HG03064 (cell line): ENCODE data around the gene PCDHA8.
"Not testable (repeated sequence)": the region's sequence is repeated elsewhere in the genome, so short reads cannot be mapped to it uniquely, and the experiment has no call there.

Experiments
- ATAC-seq: cut with Tn5 transposase; IDR thresholded peaks from one replicate; pipeline ENCODE4 v1.9.1; 2021; ENCODE audit warnings: low read depth; ENCODE audit not compliant: unreplicated experiment

The PCDHA8 gene, protein sequence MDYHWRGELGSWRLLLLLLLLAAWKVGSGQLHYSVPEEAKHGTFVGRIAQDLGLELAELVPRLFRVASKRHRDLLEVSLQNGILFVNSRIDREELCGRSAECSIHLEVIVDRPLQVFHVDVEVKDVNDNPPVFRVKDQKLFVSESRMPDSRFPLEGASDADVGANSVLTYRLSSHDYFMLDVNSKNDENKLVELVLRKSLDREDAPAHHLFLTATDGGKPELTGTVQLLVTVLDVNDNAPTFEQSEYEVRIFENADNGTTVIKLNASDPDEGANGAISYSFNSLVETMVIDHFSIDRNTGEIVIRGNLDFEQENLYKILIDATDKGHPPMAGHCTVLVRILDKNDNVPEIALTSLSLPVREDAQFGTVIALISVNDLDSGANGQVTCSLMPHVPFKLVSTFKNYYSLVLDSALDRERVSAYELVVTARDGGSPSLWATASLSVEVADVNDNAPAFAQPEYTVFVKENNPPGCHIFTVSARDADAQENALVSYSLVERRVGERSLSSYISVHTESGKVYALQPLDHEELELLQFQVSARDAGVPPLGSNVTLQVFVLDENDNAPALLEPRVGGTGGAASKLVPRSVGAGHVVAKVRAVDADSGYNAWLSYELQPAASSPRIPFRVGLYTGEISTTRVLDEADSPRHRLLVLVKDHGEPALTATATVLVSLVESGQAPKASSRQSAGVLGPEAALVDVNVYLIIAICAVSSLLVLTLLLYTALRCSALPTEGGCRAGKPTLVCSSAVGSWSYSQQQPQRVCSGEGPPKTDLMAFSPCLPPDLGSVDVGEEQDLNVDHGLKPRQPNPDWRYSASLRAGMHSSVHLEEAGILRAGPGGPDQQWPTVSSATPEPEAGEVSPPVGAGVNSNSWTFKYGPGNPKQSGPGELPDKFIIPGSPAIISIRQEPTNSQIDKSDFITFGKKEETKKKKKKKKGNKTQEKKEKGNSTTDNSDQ

DNA sequence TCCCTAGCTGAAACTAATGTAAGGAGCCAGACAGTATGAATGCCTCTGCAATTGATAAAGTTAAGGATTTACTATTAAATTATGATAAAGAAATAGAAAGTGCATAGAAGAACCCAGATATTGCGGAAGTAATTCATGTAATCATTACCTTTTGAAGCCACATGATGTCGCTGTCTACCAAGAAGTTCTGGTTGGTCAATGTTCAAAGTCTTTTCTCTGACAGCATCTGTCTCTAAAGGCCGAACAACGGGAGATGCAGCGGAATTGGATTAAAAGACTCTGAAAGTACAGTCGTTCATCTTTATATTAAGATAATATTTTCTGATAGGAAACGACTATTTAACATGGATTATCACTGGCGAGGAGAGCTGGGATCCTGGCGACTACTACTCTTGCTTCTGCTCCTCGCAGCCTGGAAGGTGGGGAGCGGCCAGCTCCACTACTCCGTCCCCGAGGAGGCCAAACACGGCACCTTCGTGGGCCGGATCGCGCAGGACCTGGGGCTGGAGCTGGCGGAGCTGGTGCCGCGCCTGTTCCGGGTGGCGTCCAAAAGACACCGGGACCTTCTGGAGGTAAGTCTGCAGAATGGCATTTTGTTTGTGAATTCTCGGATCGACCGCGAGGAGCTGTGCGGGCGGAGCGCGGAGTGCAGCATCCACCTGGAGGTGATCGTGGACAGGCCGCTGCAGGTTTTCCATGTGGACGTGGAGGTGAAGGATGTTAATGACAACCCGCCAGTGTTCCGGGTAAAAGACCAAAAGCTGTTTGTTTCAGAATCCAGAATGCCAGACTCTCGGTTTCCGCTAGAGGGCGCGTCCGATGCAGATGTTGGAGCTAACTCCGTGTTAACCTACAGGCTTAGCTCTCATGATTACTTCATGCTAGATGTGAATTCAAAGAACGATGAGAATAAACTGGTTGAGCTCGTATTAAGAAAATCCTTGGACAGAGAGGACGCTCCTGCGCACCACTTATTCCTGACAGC lies at the start of gene PCDHA8:
PCDHA8 (plus strand) TSS at position 210 of the 985 bp plus-strand sequence; CDS start at position 345, 135 bp downstream.
- ATAC-seq = no peak

DNA sequence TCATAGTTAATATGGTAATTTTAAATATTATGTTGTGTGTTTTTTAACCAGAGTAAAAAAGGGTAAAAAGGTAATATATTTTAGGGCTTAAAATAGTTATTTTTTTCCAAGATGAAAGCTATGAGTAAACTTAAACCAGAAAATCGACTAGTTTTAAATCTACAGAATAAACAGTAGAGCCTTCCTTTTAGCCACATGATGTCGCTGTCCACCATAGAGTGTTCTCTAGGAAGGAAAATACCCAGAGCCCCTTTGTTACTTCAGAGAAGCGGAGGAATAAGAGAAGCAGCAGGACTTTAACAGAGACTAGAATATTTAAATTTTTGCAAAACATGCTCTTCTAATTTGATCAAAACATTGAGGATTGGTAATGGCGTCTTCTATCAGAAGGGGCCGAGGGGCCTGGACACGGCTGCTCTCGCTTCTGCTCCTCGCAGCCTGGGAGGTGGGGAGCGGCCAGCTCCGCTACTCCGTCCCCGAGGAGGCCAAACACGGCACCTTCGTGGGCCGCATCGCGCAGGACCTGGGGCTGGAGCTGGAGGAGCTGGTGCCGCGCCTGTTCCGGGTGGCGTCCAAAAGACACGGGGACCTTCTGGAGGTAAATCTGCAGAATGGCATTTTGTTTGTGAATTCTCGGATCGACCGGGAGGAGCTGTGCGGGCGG lies 46.3 kb upstream of the PCDHA8 start, which contains the start of gene PCDHA2:
PCDHA2 (plus strand) TSS at position 258 of the 664 bp plus-strand sequence.
- no peak for ATAC-seq

DNA sequence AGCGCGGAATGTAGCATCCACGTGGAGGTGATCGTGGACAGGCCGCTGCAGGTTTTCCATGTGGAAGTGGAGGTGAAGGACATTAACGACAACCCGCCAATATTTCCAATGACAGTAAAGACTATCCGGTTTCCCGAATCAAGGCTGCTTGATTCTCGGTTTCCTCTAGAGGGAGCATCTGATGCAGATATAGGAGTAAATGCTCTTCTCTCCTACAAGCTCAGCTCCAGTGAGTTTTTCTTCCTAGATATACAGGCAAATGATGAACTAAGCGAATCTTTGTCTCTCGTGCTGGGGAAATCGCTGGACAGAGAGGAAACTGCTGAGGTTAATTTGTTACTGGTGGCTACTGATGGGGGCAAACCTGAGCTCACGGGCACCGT lies 45.7 kb upstream of the PCDHA8 start:
- no peak for ATAC-seq

DNA sequence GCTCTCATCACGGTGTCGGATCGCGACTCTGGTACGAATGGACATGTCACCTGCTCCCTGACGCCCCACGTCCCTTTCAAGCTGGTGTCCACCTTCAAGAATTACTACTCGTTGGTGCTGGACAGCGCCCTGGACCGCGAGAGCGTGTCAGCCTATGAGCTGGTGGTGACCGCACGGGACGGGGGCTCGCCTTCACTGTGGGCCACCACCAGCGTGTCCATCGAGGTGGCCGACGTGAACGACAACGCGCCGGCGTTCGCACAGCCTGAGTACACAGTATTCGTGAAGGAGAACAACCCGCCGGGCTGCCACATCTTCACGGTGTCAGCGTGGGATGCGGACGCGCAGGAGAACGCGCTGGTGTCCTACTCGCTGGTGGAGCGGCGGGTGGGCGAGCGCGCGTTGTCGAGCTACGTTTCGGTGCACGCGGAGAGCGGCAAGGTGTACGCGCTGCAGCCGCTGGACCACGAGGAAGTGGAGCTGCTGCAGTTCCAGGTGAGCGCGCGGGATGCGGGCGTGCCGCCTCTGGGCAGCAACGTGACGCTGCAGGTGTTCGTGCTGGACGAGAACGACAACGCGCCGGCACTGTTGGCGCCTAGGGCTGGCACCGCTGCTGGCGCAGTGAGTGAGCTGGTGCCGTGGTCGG lies 44.8 kb upstream of the PCDHA8 start:
- ATAC-seq = not testable (repeated sequence)

DNA sequence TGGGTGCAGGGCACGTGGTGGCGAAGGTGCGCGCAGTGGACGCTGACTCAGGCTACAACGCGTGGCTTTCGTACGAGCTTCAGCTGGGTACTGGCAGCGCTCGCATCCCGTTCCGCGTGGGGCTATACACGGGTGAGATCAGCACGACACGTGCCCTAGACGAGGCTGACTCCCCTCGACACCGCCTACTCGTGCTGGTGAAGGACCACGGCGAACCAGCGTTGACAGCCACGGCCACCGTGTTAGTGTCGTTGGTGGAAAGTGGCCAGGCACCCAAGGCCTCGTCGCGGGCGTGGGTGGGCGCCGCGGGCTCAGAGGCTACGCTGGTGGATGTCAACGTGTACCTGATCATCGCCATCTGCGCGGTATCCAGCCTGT lies 44.3 kb upstream of the PCDHA8 start:
- no peak for ATAC-seq

DNA sequence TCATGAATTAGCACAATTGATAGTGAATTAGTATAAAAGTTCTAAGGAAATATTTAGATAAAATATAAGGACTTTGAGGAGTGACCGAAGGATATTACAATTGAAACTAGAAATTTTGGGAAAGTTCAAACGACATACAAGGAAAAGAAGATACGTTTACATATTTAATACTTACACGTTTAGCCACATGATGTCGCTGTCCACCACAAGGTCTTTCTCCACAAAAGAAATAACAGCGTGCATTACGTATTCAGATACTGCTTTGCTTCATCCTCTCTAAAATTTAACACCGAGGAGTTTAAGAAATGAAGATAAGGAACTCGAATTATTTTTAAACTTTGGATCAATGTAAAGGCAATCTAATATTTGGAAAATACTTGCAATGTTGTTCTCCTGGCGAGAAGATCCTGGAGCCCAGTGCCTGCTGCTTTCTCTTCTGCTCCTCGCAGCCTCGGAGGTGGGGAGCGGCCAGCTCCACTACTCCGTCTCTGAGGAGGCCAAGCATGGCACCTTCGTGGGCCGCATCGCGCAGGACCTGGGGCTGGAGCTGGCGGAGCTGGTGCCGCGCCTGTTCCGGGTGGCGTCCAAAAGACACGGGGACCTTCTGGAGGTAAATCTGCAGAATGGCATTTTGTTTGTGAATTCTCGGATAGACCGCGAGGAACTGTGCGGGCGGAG lies 40.0 kb upstream of the PCDHA8 start, which contains the start of gene PCDHA3:
PCDHA3 (plus strand) TSS at position 242 of the 678 bp plus-strand sequence.
- no peak for ATAC-seq

DNA sequence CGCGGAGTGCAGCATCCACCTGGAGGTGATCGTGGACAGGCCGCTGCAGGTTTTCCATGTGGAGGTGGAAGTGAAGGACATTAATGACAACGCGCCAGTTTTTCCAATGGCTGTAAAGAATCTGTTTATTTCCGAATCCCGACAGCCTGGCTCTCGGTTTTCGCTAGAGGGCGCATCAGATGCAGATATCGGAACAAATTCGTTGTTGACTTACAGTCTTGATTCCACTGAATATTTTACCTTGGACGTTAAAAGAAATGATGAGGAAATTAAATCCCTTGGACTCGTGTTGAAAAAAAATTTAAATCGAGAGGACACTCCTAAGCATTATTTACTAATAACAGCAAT lies 39.5 kb upstream of the PCDHA8 start:
- no peak for ATAC-seq

DNA sequence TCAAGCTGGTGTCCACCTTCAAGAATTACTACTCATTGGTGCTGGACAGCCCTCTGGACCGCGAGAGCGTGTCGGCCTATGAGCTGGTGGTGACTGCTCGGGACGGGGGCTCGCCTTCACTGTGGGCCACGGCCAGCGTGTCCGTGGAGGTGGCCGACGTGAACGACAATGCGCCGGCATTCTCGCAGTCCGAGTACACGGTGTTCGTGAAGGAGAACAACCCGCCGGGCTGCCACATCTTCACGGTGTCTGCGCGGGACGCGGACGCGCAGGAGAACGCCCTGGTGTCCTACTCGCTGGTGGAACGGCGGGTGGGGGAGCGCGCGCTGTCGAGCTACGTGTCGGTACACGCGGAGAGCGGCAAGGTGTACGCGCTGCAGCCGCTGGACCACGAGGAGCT lies 38.6 kb upstream of the PCDHA8 start:
- ATAC-seq = not testable (repeated sequence)

DNA sequence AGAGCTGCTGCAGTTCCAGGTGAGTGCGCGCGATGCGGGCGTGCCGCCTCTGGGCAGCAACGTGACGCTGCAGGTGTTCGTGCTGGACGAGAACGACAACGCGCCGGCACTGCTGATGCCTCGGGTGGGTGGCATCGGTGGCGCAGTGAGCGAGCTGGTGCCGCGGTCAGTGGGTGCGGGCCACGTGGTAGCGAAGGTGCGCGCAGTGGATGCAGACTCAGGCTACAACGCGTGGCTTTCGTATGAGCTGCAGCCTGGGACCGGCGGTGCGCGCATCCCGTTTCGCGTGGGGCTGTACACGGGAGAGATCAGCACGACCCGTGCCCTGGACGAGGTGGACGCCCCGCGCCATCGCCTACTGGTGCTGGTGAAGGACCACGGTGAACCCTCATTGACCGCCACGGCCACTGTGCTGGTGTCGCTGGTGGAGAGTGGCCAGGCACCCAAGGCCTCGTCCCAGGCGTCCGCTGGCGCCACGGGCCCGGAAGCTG lies 38.2 kb upstream of the PCDHA8 start:
- no peak for ATAC-seq

DNA sequence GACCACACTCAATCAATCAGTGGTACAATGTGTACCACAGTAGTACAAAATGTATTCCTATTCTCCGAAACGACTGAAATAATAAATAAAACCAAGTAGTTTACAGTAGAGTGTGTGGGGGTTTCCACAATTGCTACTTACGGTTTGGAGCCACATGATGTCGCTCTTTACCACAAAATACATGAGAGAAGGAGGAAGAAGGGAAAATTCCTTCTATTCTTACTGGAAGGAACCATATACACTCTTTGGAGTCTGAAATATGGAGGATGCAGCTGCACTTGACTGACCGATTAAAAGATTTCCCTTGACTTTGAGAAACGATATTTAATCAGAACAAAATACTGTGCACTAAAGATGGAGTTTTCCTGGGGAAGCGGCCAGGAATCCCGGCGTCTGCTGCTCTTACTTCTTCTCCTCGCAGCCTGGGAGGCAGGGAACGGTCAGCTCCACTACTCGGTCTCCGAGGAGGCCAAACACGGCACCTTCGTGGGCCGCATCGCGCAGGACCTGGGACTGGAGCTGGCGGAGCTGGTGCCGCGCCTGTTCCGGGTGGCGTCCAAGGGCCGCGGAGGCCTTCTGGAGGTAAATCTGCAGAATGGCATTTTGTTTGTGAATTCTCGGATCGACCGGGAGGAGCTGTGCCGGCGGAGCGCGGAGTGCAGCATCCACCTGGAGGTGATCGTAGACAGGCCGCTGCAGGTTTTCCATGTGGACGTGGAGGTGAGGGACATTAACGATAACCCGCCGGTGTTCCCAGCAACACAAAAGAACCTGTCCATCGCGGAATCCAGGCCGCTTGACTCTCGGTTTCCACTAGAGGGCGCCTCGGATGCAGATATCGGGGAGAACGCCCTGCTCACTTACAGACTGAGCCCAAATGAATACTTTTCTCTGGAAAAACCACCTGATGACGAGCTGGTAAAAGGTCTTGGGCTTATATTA lies 33.9 kb upstream of the PCDHA8 start, which contains the start of gene PCDHA4:
PCDHA4 (plus strand) TSS at position 235 of the 942 bp plus-strand sequence.
- ATAC-seq = no peak

DNA sequence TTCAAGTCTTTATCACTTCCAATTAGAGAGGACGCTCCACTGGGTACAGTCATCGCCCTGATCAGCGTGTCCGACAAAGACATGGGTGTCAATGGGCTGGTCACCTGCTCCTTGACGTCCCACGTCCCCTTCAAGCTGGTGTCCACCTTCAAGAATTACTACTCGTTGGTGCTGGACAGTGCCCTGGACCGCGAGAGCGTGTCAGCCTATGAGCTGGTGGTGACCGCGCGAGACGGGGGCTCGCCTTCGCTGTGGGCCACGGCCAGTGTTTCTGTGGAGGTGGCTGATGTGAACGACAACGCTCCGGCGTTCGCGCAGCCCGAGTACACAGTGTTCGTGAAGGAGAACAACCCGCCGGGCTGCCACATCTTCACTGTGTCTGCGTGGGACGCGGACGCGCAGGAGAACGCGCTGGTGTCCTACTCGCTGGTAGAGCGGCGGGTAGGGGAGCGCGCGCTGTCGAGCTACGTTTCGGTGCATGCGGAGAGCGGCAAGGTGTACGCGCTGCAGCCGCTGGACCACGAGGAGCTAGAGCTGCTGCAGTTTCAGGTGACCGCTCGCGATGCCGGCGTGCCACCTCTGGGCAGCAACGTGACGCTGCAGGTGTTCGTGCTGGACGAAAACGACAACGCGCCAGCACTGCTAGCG lies 32.6 kb upstream of the PCDHA8 start:
- not testable (repeated sequence) for ATAC-seq

DNA sequence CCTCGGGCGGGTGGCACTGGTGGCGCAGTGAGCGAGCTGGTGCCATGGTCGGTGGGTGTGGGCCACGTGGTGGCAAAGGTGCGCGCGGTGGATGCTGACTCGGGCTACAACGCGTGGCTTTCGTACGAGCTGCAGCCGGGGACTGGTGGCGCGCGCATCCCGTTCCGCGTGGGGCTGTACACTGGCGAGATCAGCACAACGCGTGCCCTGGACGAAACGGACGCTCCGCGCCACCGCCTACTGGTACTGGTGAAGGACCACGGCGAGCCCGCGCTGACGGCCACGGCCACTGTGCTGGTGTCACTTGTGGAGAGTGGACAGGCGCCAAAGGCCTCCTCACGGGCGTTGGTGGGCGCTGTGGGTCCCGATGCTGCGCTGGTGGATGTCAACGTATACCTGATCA lies 32.1 kb upstream of the PCDHA8 start:
- no peak for ATAC-seq

DNA sequence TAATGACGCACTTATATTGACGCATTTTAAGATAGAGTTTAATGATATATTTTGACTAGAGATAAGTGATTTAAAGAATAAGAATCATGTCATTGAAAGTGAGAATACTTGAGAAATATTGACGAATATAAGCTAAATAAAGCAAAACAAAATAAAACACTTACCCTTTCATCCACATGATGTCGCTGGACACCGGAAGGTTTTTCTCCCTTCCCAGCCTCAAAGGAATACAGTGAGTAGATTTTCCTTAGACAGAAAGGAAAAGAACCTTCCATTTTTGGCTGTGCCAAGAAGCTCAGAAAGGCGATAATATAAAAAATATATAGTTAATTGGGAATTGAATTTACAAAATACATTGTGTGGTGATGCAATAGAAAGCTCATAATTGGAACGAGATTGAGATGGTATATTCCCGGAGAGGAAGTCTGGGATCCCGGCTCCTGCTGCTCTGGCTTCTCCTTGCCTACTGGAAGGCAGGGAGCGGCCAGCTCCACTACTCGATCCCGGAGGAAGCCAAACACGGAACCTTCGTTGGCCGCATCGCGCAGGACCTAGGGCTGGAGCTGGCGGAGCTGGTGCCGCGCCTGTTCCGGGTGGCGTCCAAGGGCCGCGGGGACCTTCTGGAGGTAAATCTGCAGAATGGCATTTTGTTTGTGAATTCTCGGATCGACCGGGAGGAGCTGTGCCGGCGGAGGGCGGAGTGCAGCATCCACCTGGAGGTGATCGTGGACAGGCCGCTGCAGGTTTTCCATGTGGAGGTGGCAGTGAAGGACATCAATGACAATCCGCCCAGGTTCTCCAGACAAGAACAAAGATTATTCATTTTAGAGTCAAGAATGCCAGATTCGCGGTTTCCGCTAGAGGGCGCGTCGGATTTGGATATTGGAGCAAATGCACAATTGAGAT lies 19.4 kb upstream of the PCDHA8 start, which contains the start of gene PCDHA5:
PCDHA5 (plus strand) TSS at position 239 of the 906 bp plus-strand sequence.
- no peak for ATAC-seq

DNA sequence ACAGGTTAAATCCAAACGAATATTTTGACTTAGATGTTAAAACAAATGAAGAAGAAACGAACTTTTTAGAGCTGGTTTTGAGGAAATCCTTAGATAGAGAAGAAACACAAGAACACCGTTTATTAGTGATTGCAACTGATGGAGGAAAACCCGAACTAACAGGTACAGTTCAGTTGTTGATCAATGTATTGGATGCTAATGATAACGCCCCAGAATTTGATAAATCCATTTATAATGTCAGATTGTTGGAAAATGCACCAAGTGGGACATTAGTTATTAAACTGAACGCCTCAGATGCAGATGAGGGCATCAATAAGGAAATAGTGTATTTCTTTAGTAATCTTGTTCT lies 18.7 kb upstream of the PCDHA8 start:
- no peak for ATAC-seq

DNA sequence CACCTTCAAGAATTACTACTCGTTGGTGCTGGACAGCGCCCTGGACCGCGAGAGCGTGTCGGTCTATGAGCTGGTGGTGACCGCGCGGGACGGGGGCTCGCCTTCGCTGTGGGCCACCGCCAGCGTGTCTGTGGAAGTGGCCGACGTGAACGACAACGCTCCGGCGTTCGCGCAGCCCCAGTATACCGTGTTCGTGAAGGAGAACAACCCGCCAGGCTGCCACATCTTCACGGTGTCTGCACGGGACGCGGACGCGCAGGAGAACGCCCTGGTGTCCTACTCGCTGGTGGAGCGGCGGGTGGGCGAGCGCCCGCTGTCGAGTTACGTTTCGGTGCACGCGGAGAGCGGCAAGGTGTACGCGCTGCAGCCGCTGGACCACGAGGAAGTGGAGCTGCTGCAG lies 18.0 kb upstream of the PCDHA8 start:
- ATAC-seq = not testable (repeated sequence)

DNA sequence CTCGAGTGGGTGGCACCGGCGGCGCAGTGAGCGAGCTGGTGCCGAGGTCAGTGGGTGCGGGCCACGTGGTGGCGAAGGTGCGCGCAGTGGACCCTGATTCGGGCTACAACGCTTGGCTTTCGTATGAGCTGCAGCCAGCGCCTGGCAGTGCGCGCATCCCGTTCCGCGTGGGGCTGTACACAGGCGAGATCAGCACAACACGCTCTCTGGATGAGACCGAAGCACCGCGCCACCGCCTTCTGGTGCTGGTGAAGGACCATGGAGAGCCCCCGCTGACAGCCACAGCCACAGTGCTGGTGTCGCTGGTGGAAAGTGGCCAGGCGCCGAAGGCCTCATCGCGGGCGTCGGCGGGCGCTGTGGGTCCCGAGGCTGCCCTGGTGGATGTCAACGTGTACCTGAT lies 17.5 kb upstream of the PCDHA8 start:
- no peak for ATAC-seq
